ENCODE measurements around the gene SKOR1.

SKOR1 gene

GRCh38 chr15:67857220-67857619, 31.9 kb downstream of the SKOR1 start:
- no peak for DNase-seq

GRCh38 chr15:67859331-67859946, 34.1 kb downstream of the SKOR1 start:
- DNase-seq, result no peak

GRCh38 chr15:67861983-67862382, 36.7 kb downstream of the SKOR1 start:
- no peak for DNase-seq

GRCh38 chr15:67862750-67863441, 37.6 kb downstream of the SKOR1 start:
- DNase-seq, result no peak

- DNase-seq, result peak; percentile 75
Measured at GRCh38 chr15:67863442-67863987, 38.2 kb downstream of the SKOR1 start.

- peak; percentile 50 for DNase-seq
Measured at GRCh38 chr15:67865331-67865730, 40.0 kb downstream of the SKOR1 start.

GRCh38 chr15:67865766-67866165, 40.5 kb downstream of the SKOR1 start:
- DNase-seq, result no peak

- no peak for DNase-seq
Measured at GRCh38 chr15:67869701-67870100, 44.4 kb downstream of the SKOR1 start.

- DNase-seq, result no peak
Measured at GRCh38 chr15:67870868-67871408, 45.6 kb downstream of the SKOR1 start.

- DNase-seq, result no peak
Measured at GRCh38 chr15:67873777-67874176, 48.5 kb downstream of the SKOR1 start.

GRCh38 chr15:67878712-67879206, 53.5 kb downstream of the SKOR1 start:
- no peak for DNase-seq

- DNase-seq, result no peak
Measured at GRCh38 chr15:67879440-67880129, 54.3 kb downstream of the SKOR1 start.

- DNase-seq, result peak; percentile 41
Measured at GRCh38 chr15:67880651-67881182, 55.4 kb downstream of the SKOR1 start.

GRCh38 chr15:67882487-67883233, 57.4 kb downstream of the SKOR1 start:
- no peak for DNase-seq

GRCh38 chr15:67883234-67883773, 58.0 kb downstream of the SKOR1 start:
- no peak for DNase-seq

- no peak for DNase-seq
Measured at GRCh38 chr15:67884009-67884408, 58.7 kb downstream of the SKOR1 start.
